CD4-positive, alpha-beta T cell (primary cell): Measurements from ENCODE around the gene ARFIP2. TPM values are rescaled to one million over a fixed set of nuclear protein-coding genes. Genes with fewer than 3 reads are reported as not detected.

Experiments used
- ATAC-seq: fragments of 200-7000 bp; cut with Tn5 transposase; one replicate; pipeline ENCODE4 v1.10.0; 2022; ENCODE audit warnings: mild to moderate bottlenecking; ENCODE audit not compliant: poor library complexity
- CTCF ChIA-PET: fragments of 350-600 bp; sonication (Branson Sonifier 250); formaldehyde crosslinking; loops from one replicate; lab custom pipeline; 2021; ENCODE audit warnings: antibody characterized with exemption, inconsistent platforms; lab: Charles Lee
- POLR2A ChIA-PET: fragments of 350-600 bp; sonication (Branson Sonifier 250); formaldehyde crosslinking; loops from one replicate; lab custom pipeline; 2021; ENCODE audit warnings: antibody characterized with exemption, inconsistent platforms; lab: Charles Lee
- DNase-seq, 14 experiments: peaks; one replicate each; pipeline ENCODE4 v3.0.0-alpha.2; 2013 to 2020; ENCODE audit warnings: mixed read lengths in 2 of 14
- H3K27ac ChIP-seq, 2 donors: one replicate each; pipeline versions ENCODE4 v1.5.1 to v1.7.0; 2013; ENCODE audit warnings: low read length in 2 of 2, low read depth in 1 of 2, mild to moderate bottlenecking in 1 of 2
- H3K27me3 ChIP-seq, 2 experiments: 1 replicate in 1 of 2; 2 replicates in 1 of 2; pipeline versions ENCODE4 v1.6.1 to v1.7.0; 2013; ENCODE audit warnings: low read length in 2 of 2, control low read depth in 1 of 2, mild to moderate bottlenecking in 1 of 2, moderate library complexity in 1 of 2; ENCODE audit not compliant: insufficient read depth in 2 of 2, control insufficient read depth in 1 of 2
- H3K36me3 ChIP-seq: one replicate; pipeline ENCODE4 v1.6.1; 2013; ENCODE audit warnings: low read length, control low read depth; ENCODE audit not compliant: insufficient read depth
- H3K4me1 ChIP-seq: one replicate; pipeline ENCODE4 v1.6.1; 2013; ENCODE audit warnings: low read length, control low read depth; ENCODE audit not compliant: insufficient read depth
- H3K4me3 ChIP-seq: one replicate; pipeline ENCODE4 v1.5.1; 2013; ENCODE audit warnings: mild to moderate bottlenecking, low read length, moderate library complexity
- H3K9me3 ChIP-seq, 2 experiments: 1 replicate in 1 of 2; 2 replicates in 1 of 2; pipeline versions ENCODE4 v1.6.1 to v1.7.0; 2013; ENCODE audit warnings: low read length in 2 of 2, mild to moderate bottlenecking in 2 of 2, control low read depth in 1 of 2, moderate library complexity in 1 of 2; ENCODE audit not compliant: control insufficient read depth in 1 of 2, insufficient read depth in 1 of 2
- H3K27ac Mint-ChIP-seq: one replicate; pipeline ENCODE4 v1.8.0; 2020; ENCODE audit warnings: mixed read lengths
- H3K27me3 Mint-ChIP-seq: one replicate; pipeline ENCODE4 v1.8.0; 2021; ENCODE audit warnings: mixed read lengths
- H3K36me3 Mint-ChIP-seq: one replicate; pipeline ENCODE4 v1.8.0; 2021; ENCODE audit warnings: low read depth, mixed read lengths
- H3K4me1 Mint-ChIP-seq: one replicate; pipeline ENCODE4 v1.8.0; 2021; ENCODE audit warnings: low read depth, mixed read lengths
- H3K4me3 Mint-ChIP-seq: one replicate; pipeline ENCODE4 v1.8.0; 2020; ENCODE audit warnings: mild to moderate bottlenecking, mixed read lengths
- H3K9me3 Mint-ChIP-seq: one replicate; pipeline ENCODE4 v1.8.0; 2020; ENCODE audit warnings: mixed read lengths
- intact Hi-C, 2 experiments: fragments of 100-400 bp; cut with DNase I in 1 of 2; cut with micrococcal nuclease in 1 of 2; formaldehyde crosslinking; loops; one replicate each; pipeline versions ENCODE4 v1.15.1 to v1.9.0; 2023 to 2025; cut with DNase I, micrococcal nuclease
- total RNA-seq, 174 experiments: library from RNA in 2 of 174; stranded (reverse) in 2 of 174; gene quantifications; one replicate each; pipeline ENCODE4 v1.2.3 and lab custom pipeline; 2021 to 2026
- TF ChIP-seq, protein P1 (sequence below): fragments of 200-600 bp; IDR thresholded peaks from one replicate; pipeline ENCODE4 v1.8.0; 2022; ENCODE audit warnings: antibody characterized with exemption, mild to moderate bottlenecking

Gene ARFIP2
- total RNA-seq, 2 experiments from 2014 or later: 78.1 to 80.5 TPM

DNA sequence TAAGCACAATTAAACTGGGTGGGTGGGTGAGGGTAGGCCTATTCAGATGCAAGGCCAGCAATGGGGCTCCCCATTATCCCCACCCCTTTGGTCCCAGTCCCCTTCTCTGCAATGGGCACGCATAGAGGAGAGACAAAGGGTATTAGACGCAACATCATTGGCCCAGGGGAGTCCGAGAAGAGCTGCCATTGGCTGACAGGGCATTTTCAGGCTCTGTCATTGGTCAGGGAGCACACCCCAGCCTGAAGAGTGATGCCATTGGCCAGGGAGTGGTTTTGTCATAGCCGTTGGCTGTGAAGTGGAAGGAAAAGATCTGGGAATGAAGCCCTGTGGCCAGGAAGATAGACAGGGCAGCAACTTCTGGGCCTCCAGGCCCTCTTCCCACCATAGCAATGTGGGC is 4.6 kb downstream of the ARFIP2 start:
- peaks cover 49% of the 10 kb centered on the region for H3K4me1 ChIP-seq
- DNase-seq: no peak
- H3K4me3 ChIP-seq: no peak overlapping the region
- ChIA-PET POLR2A (no interaction called here), CTCF (interaction anchor here (1.8 kb wide), 1 partner anchor 33 kb away, joined by 6 read pairs; no protein-coding TSS in a partner anchor)
- TF ChIP-seq, protein P1, sequence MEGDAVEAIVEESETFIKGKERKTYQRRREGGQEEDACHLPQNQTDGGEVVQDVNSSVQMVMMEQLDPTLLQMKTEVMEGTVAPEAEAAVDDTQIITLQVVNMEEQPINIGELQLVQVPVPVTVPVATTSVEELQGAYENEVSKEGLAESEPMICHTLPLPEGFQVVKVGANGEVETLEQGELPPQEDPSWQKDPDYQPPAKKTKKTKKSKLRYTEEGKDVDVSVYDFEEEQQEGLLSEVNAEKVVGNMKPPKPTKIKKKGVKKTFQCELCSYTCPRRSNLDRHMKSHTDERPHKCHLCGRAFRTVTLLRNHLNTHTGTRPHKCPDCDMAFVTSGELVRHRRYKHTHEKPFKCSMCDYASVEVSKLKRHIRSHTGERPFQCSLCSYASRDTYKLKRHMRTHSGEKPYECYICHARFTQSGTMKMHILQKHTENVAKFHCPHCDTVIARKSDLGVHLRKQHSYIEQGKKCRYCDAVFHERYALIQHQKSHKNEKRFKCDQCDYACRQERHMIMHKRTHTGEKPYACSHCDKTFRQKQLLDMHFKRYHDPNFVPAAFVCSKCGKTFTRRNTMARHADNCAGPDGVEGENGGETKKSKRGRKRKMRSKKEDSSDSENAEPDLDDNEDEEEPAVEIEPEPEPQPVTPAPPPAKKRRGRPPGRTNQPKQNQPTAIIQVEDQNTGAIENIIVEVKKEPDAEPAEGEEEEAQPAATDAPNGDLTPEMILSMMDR: no peak
- peaks cover 50% of the 10 kb centered on the region for H3K4me1 Mint-ChIP-seq
- peak overlapping the region; percentile 57 for H3K4me3 Mint-ChIP-seq
- intact Hi-C loops: no loop called here
- H3K27me3 ChIP-seq: no peaks in the 10 kb centered on the region
- H3K27me3 Mint-ChIP-seq: no peaks in the 10 kb centered on the region
- H3K27ac ChIP-seq: no peak overlapping the region
- no peaks in the 10 kb centered on the region for H3K9me3 ChIP-seq
- ATAC-seq: no peak
- peaks cover 38% of the 10 kb centered on the region for H3K36me3 Mint-ChIP-seq
- peak overlapping the region; percentile 58 for H3K27ac Mint-ChIP-seq
- peaks cover 28% of the 10 kb centered on the region for H3K36me3 ChIP-seq
- H3K9me3 Mint-ChIP-seq: no peaks in the 10 kb centered on the region

DNA sequence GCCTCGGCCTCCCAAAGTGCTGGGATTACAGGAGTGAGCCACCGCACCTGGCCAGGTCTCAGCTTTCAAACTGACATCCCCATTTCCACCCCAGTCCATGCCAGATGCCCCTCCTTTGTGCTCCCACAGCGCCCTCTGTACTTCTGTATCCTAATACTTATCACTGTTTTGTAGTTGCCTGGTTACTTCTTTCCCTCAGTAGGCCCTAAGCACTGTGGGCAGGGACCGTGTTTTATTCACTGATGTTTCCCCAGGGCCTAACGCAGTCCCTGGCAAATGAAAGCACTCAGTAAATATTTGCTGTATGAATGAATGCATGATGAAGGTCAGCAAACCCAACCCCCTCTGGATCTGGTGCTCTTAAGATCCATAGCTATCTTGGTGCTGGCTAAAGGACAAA is 5.2 kb downstream of the ARFIP2 start:
- TF ChIP-seq, protein P1: no peak
- POLR2A ChIA-PET: interaction anchor here (1.2 to 2.7 kb wide), 3 partner anchors 73 to 86 kb away, joined by 4 to 11 read pairs (median 5); partner anchors contain the start of gene SMPD1

DNA sequence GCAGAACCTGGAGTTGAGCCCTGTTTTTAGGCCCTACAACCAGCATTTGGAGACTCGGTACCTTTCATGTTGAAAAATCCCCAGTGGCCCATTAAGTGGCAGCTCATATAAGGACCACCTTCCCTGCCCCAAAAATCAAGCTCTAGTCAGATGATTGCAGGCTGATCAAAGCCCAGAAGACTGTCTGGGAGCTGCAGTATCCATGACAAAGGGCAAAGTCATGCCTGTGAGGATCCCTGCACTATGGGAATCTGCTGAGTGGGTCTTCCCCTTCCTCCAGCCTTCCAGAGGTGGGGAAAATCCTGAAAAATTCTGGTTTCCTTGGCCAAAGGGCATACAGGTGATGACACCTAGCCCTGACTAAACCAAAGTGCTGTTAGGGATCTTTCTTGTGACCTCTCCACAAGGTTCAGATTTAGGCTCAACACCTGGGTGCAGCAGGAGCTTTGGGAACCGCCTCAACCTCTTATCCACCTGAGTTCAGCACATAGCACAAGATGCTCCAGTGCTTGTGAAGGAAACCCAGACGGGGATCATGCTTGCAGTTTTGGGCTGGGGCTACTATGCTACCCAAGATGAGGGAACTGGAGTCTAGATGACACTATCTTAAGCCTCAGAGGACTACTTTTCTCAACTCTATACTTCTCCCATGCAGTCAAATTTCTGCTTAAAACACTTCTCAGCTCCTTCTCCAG is 6.2 kb downstream of the ARFIP2 start:
- Mint-ChIP-seq H3K27ac (peak overlapping the region; percentile 64), H3K9me3 (no peaks in the 10 kb centered on the region)
- peak overlapping the region; percentile 38 to 76 for H3K27ac ChIP-seq

More for the DNA sequence above, 5.2 kb downstream of the ARFIP2 start:
- no peak overlapping the region for H3K4me3 ChIP-seq
- peak overlapping the region; percentile 3 for H3K4me3 Mint-ChIP-seq
- no peaks in the 10 kb centered on the region for H3K27me3 ChIP-seq
- no peaks in the 10 kb centered on the region for H3K9me3 ChIP-seq
- H3K4me1 ChIP-seq: peaks cover 46% of the 10 kb centered on the region
- H3K27me3 Mint-ChIP-seq: no peaks in the 10 kb centered on the region
- CTCF ChIA-PET: interaction anchor here (0.5 to 1.8 kb wide), 3 partner anchors 32 to 116 kb away, joined by 3 to 6 read pairs (median 5); no protein-coding TSS in a partner anchor
- peaks cover 28% of the 10 kb centered on the region for H3K36me3 ChIP-seq
- no peaks in the 10 kb centered on the region for H3K9me3 Mint-ChIP-seq
- intact Hi-C loops: no loop called here
- peaks cover 47% of the 10 kb centered on the region for H3K4me1 Mint-ChIP-seq
- H3K36me3 Mint-ChIP-seq: peaks cover 32% of the 10 kb centered on the region
- no peak overlapping the region for H3K27ac ChIP-seq
- DNase-seq: peak in 2 of 14 experiments; percentile 15 to 30
- H3K27ac Mint-ChIP-seq: peak overlapping the region; percentile 64
- no peak for ATAC-seq

More for the DNA sequence above, 6.2 kb downstream of the ARFIP2 start:
- no peaks in the 10 kb centered on the region for H3K9me3 ChIP-seq
- no peak overlapping the region for H3K4me3 ChIP-seq
- Mint-ChIP-seq H3K27me3 (no peaks in the 10 kb centered on the region), H3K4me3 (peak overlapping the region; percentile 85), H3K4me1 (peaks cover 38% of the 10 kb centered on the region), H3K36me3 (peaks cover 28% of the 10 kb centered on the region)
- no peaks in the 10 kb centered on the region for H3K27me3 ChIP-seq
- peaks cover 36% of the 10 kb centered on the region for H3K4me1 ChIP-seq
- ChIA-PET CTCF (interaction anchor here (0.5 to 1.8 kb wide), 5 partner anchors 31 to 115 kb away, joined by 3 to 6 read pairs (median 3); no protein-coding TSS in a partner anchor), POLR2A (interaction anchor here (1.2 to 4.0 kb wide), 5 partner anchors 56 to 209 kb away, joined by 4 to 14 read pairs (median 5); partner anchors contain the start of genes APBB1, MRPL17 and SMPD1)
- ATAC-seq: no peak
- intact Hi-C loops: no loop called here
- TF ChIP-seq, protein P1: no peak
- H3K36me3 ChIP-seq: peaks cover 28% of the 10 kb centered on the region
- DNase-seq: peak in 2 of 14 experiments; percentile 24 to 41
